ENCODE data around the gene HEBP1. TPM values are rescaled to one million over a fixed set of nuclear protein-coding genes. Genes with fewer than 3 reads are reported as not detected.

Gene HEBP1
- total RNA-seq, 2 donors from 2014 or later = 30.0 to 40.3 TPM

GRCh38 chr12:13004361-13004760, 4.3 kb upstream of the HEBP1 start:
- intact Hi-C loops (cut with DNase I) = loop anchor here (5.0 kb wide), 1 partner anchor 87 kb away; no protein-coding TSS in a partner anchor
- no peaks in the 10 kb centered on the region for H3K9me3 ChIP-seq
- H3K4me1 ChIP-seq (replicated peaks) = no peaks in the 10 kb centered on the region
- 85% methylated on average over 3 of the region's 3 CpGs for WGBS
- TF ChIP-seq POLR2AphosphoS5 (IDR thresholded peaks at IDR 0.05) (no peak), CTCF (IDR thresholded peaks at IDR 0.05) (no peak), POLR2A (IDR thresholded peaks at IDR 0.05) (no peak)
- no peak for DNase-seq (ENCODE audit: low spot score)
- H3K36me3 ChIP-seq = no peaks in the 10 kb centered on the region
- no peak overlapping the region for H3K4me3 ChIP-seq
- H3K27me3 ChIP-seq (replicated peaks; ENCODE audit: insufficient read depth) = no peaks in the 10 kb centered on the region
- H3K27ac ChIP-seq = no peak overlapping the region

- peaks cover 3% of the 10 kb centered on the region for H3K4me1 ChIP-seq (replicated peaks)
- 97% methylated on average over 10 of the region's 10 CpGs for WGBS
- no peak overlapping the region for H3K27ac ChIP-seq
- H3K27me3 ChIP-seq (replicated peaks; ENCODE audit: insufficient read depth) = no peaks in the 10 kb centered on the region
- TF ChIP-seq POLR2A (IDR thresholded peaks at IDR 0.05) (no peak), POLR2AphosphoS5 (IDR thresholded peaks at IDR 0.05) (no peak), CTCF (IDR thresholded peaks at IDR 0.05) (no peak)
- H3K36me3 ChIP-seq = no peaks in the 10 kb centered on the region
- H3K4me3 ChIP-seq = no peak overlapping the region
- no peaks in the 10 kb centered on the region for H3K9me3 ChIP-seq
- no peak for DNase-seq (ENCODE audit: low spot score)
- intact Hi-C loops (cut with DNase I) = loop anchor here (5.0 kb wide), 1 partner anchor 85 kb away; no protein-coding TSS in a partner anchor
Measured at GRCh38 chr12:13002301-13003097, 2.4 kb upstream of the HEBP1 start.

- Histone ChIP-seq H3K27me3 (replicated peaks; ENCODE audit: insufficient read depth) (no peaks in the 10 kb centered on the region), H3K9me3 (no peaks in the 10 kb centered on the region), H3K36me3 (no peaks in the 10 kb centered on the region), H3K4me3 (peak overlapping the region; percentile 67 to 82), H3K27ac (peak overlapping the region; percentile 95 to 96), H3K4me1 (replicated peaks) (peaks cover 3% of the 10 kb centered on the region)
- intact Hi-C loops (cut with DNase I) = loop anchor here (5.0 kb wide), 1 partner anchor 84 kb away; no protein-coding TSS in a partner anchor
- TF ChIP-seq POLR2AphosphoS5 (IDR thresholded peaks at IDR 0.05) = no peak
- no peak for TF ChIP-seq POLR2A (IDR thresholded peaks at IDR 0.05)
- no peak for TF ChIP-seq CTCF (IDR thresholded peaks at IDR 0.05)
- no peak for DNase-seq (ENCODE audit: low spot score)
- 48% methylated on average over 16 of the region's 16 CpGs for WGBS
Measured at GRCh38 chr12:13001775-13002040, 1.6 kb upstream of the HEBP1 start.

- peak in 3 of 4 experiments; percentile 39 to 43 (median 40) for TF ChIP-seq CTCF (IDR thresholded peaks at IDR 0.05)
- TF ChIP-seq POLR2A (IDR thresholded peaks at IDR 0.05) = peak; percentile 23
- no peak for TF ChIP-seq POLR2AphosphoS5 (IDR thresholded peaks at IDR 0.05)
- intact Hi-C loops (cut with DNase I) = loop anchor here (5.0 kb wide), 1 partner anchor 84 kb away; no protein-coding TSS in a partner anchor
- H3K27ac ChIP-seq = peak overlapping the region; percentile 95 to 96
- H3K27me3 ChIP-seq (replicated peaks; ENCODE audit: insufficient read depth) = no peaks in the 10 kb centered on the region
- H3K4me3 ChIP-seq = peak overlapping the region; percentile 67 to 82
- H3K36me3 ChIP-seq = no peaks in the 10 kb centered on the region
- H3K4me1 ChIP-seq (replicated peaks) = peaks cover 3% of the 10 kb centered on the region
- no peaks in the 10 kb centered on the region for H3K9me3 ChIP-seq
- under 1% methylated on average over 52 of the region's 82 CpGs for WGBS
- peak; percentile 60 for DNase-seq (ENCODE audit: low spot score)
Measured at GRCh38 chr12:13000925-13001774, 1.1 kb upstream of the HEBP1 start.

All from prostate gland (tissue), 2 donors.